HG03103 (cell line): ENCODE results near the gene CLEC20A.

ENCODE experiments used
- ATAC-seq: cut with Tn5 transposase; IDR thresholded peaks from one replicate; pipeline ENCODE4 v1.9.1; 2021; ENCODE audit warnings: low read depth; ENCODE audit not compliant: unreplicated experiment

Gene CLEC20A

GRCh38 chr1:178496410-178497135 lies at the start of gene CLEC20A:
CLEC20A (minus strand) TSS chr1:178496964; CDS start chr1:178496939, 25 bp downstream.
- ATAC-seq: no peak

GRCh38 chr1:178544531-178544930 lies 47.8 kb upstream of the CLEC20A start:
- no peak for ATAC-seq

- ATAC-seq: peak; percentile 33
These were observed 46.5 kb upstream of the CLEC20A start for GRCh38 chr1:178543290-178543607.

GRCh38 chr1:178542554-178543289 lies 46.0 kb upstream of the CLEC20A start:
- ATAC-seq: peak; percentile 70

- ATAC-seq: peak; percentile 38
These were observed 45.2 kb upstream of the CLEC20A start for GRCh38 chr1:178541829-178542553.

GRCh38 chr1:178541379-178541778 lies 44.6 kb upstream of the CLEC20A start:
- no peak for ATAC-seq

GRCh38 chr1:178540646-178541045 lies 43.9 kb upstream of the CLEC20A start:
- no peak for ATAC-seq

GRCh38 chr1:178540204-178540603 lies 43.4 kb upstream of the CLEC20A start:
- ATAC-seq: no peak

GRCh38 chr1:178539291-178539690 lies 42.5 kb upstream of the CLEC20A start:
- ATAC-seq: no peak

- ATAC-seq: no peak
These were observed 41.6 kb upstream of the CLEC20A start for GRCh38 chr1:178538192-178538916.

GRCh38 chr1:178537382-178538090 lies 40.8 kb upstream of the CLEC20A start:
- no peak for ATAC-seq

GRCh38 chr1:178536844-178537371 lies 40.1 kb upstream of the CLEC20A start:
- ATAC-seq: no peak

- ATAC-seq: no peak
These were observed 39.6 kb upstream of the CLEC20A start for GRCh38 chr1:178536329-178536728.

- ATAC-seq: no peak
These were observed 37.5 kb upstream of the CLEC20A start for GRCh38 chr1:178534137-178534868.

- no peak for ATAC-seq
These were observed 36.6 kb upstream of the CLEC20A start for GRCh38 chr1:178533121-178533946.

- no peak for ATAC-seq
These were observed 35.6 kb upstream of the CLEC20A start for GRCh38 chr1:178532392-178532791.

GRCh38 chr1:178531887-178532286 lies 35.1 kb upstream of the CLEC20A start:
- no peak for ATAC-seq

- no peak for ATAC-seq
These were observed 33.7 kb upstream of the CLEC20A start for GRCh38 chr1:178530502-178530901.
